Measurements from ENCODE around the gene ZNF474. TPM values are rescaled to one million over a fixed set of nuclear protein-coding genes. Genes with fewer than 3 reads are reported as not detected.

ZNF474 gene
- total and polyA plus RNA-seq, 2 of the 8 experiments (the other 6 are each of a cell fraction or from before 2014, with no cell fraction given) = not detected

DNA sequence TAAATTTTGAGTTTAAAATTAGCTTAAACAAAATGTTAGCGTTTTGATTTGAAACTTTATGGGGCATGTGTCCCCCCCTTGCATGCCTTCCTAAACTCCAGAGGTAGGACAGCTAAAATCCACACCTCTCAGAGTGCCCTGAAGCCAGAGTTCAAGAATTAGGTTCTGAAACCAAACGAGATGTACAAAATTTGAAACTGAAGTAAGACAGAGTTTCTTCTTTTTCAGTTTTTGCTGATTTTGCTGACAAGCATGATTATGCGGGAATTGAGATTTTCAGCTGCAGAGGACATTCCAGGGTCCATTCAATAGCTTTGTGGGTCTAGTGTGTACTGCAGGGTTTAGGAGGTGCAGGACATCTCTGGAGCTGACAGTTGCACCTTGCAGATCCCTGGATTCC is 34.2 kb upstream of the ZNF474 start:
- no peak overlapping the region; the same call in 1 of the 2 replicates for H2AFZ ChIP-seq (ENCODE audit: low read length)
- no peaks in the 10 kb centered on the region for H3K27me3 ChIP-seq (replicated peaks in 1 of 4; ENCODE audit: control insufficient read depth in 3 of 4, extremely low read depth in 1 of 4, insufficient read depth in 3 of 4, low read length in 3 of 4)
- no peak overlapping the region for H3K14ac ChIP-seq (ENCODE audit: insufficient read length)
- no peak overlapping the region for H2BK5ac ChIP-seq (ENCODE audit: low read depth, low read length)
- no peaks in the 10 kb centered on the region for H3K9me3 ChIP-seq (ENCODE audit: insufficient read depth in 2 of 2, low read depth in 1 of 2, low read length in 1 of 2)
- FAIRE-seq (no peak), DNase-seq (ENCODE audit: low read depth in 1 of 2, low spot score in 2 of 2) (no peak)
- POLR2A ChIA-PET (ENCODE audit: partially characterized antibody) = no interaction called here
- no peaks in the 10 kb centered on the region for H3K36me3 ChIP-seq (ENCODE audit: control insufficient read depth in 2 of 4, insufficient read depth in 4 of 4, low read length in 3 of 4)
- no peak overlapping the region for H4K5ac ChIP-seq (ENCODE audit: insufficient read length, low read depth, low read length)
- WGBS, 2 experiments (ENCODE audit: extremely low coverage in 1 of 2, insufficient coverage in 1 of 2, insufficient read length in 1 of 2, insufficient replicate concordance in 2 of 2, low coverage in 1 of 2, low lambda C conversion rate in 2 of 2, missing lambda C conversion rate in 1 of 2) = 81% methylated on average over 3 of the region's 3 CpGs; no CpG with 5 or more reads in 1 of the 2 experiments
- H3K79me1 ChIP-seq (ENCODE audit: low read depth, low read length) = no peaks in the 10 kb centered on the region
- no peak overlapping the region for H3K23ac ChIP-seq (ENCODE audit: insufficient read length)
- no peak overlapping the region for H2BK20ac ChIP-seq (ENCODE audit: low read length)
- H2BK15ac ChIP-seq (ENCODE audit: low read length) = no peak overlapping the region
- CTCF ChIA-PET (ENCODE audit: partially characterized antibody) = interaction anchor here (0.7 to 8.7 kb wide), 5 partner anchors 17 to 403 kb away, joined by 3 to 78 read pairs (median 6); partner anchors contain the start of gene LOX
- no peak overlapping the region for H2AK5ac ChIP-seq (ENCODE audit: low read depth, low read length)
- H4K20me1 ChIP-seq (replicated peaks in 1 of 2; ENCODE audit: control insufficient read depth in 1 of 2, insufficient read depth in 2 of 2, low read length in 2 of 2) = no peaks in the 10 kb centered on the region
- no peak overlapping the region for H3K9ac ChIP-seq (replicated peaks in 1 of 4; ENCODE audit: extremely low read depth in 1 of 4, low read depth in 3 of 4, low read length in 3 of 4)
- H4K8ac ChIP-seq (ENCODE audit: extremely low read depth, insufficient read depth, low read length) = no peak overlapping the region
- no peak overlapping the region for H4K91ac ChIP-seq (replicated peaks; ENCODE audit: insufficient read length, low read length)
- H3K56ac ChIP-seq (replicated peaks; ENCODE audit: insufficient read length, low read depth, low read length) = no peak overlapping the region
- no peak overlapping the region for H3K27ac ChIP-seq (ENCODE audit: low read depth, low read length)
- H2BK120ac ChIP-seq (replicated peaks; ENCODE audit: low read depth, low read length) = no peak overlapping the region
- H2BK12ac ChIP-seq (ENCODE audit: low read depth, low read length) = no peak overlapping the region
- no peaks in the 10 kb centered on the region for H3K79me2 ChIP-seq (ENCODE audit: control insufficient read depth in 1 of 2, insufficient read depth in 2 of 2, low read length in 2 of 2)
- H3K4ac ChIP-seq (replicated peaks; ENCODE audit: insufficient read length, low read depth, low read length) = no peak overlapping the region
- no peak overlapping the region for H3K4me2 ChIP-seq (ENCODE audit: insufficient read depth in 1 of 2, low read depth in 2 of 2, low read length in 2 of 2)
- H3K4me3 ChIP-seq (ENCODE audit: extremely low read depth in 1 of 4, insufficient read depth in 2 of 4, low read depth in 3 of 4, low read length in 4 of 4) = no peak overlapping the region
- H3K4me1 ChIP-seq (replicated peaks in 1 of 4; ENCODE audit: control insufficient read depth in 3 of 4, insufficient read depth in 4 of 4, low read length in 3 of 4) = peaks cover 2 to 6% (median 3%) of the 10 kb centered on the region in 4 experiments; a peak in 2 of 7 replicates
- no peaks in the 10 kb centered on the region for H3K23me2 ChIP-seq (ENCODE audit: low read depth, low read length)
- H3K18ac ChIP-seq (ENCODE audit: extremely low read depth, low read length) = no peak overlapping the region
- TF ChIP-seq, protein P1, sequence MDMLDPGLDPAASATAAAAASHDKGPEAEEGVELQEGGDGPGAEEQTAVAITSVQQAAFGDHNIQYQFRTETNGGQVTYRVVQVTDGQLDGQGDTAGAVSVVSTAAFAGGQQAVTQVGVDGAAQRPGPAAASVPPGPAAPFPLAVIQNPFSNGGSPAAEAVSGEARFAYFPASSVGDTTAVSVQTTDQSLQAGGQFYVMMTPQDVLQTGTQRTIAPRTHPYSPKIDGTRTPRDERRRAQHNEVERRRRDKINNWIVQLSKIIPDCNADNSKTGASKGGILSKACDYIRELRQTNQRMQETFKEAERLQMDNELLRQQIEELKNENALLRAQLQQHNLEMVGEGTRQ (IDR thresholded peaks at IDR 0.05; ENCODE audit: low read length) = no peak
- no peak for TF ChIP-seq SIN3A (conservative IDR thresholded peaks at IDR 0.05 in 1 of 2, IDR thresholded peaks at IDR 0.05 in 1 of 2; ENCODE audit: low read depth in 1 of 2, low read length in 2 of 2)
- no peak for TF ChIP-seq GABPA (IDR thresholded peaks at IDR 0.05; ENCODE audit: borderline replicate concordance, insufficient read depth, low read length)
- TF ChIP-seq HDAC6 (IDR thresholded peaks at IDR 0.05; ENCODE audit: low read depth, low read length) = no peak
- no peak for TF ChIP-seq FOSL1 (IDR thresholded peaks at IDR 0.05; ENCODE audit: insufficient read depth, low read depth, low read length)
- TF ChIP-seq EP300 (IDR thresholded peaks at IDR 0.05; ENCODE audit: borderline replicate concordance in 1 of 2, low read depth in 2 of 2, low read length in 2 of 2) = no peak
- no peak for TF ChIP-seq POLR2A (IDR thresholded peaks at IDR 0.05; ENCODE audit: control extremely low read depth in 1 of 2, low read depth in 2 of 2, low read length in 2 of 2)
- TF ChIP-seq TEAD4 (IDR thresholded peaks at IDR 0.05; ENCODE audit: low read depth, low read length) = no peak
- TF ChIP-seq KDM1A (IDR thresholded peaks at IDR 0.05; ENCODE audit: borderline replicate concordance, low read length) = no peak
- no peak for TF ChIP-seq RFX5 (IDR thresholded peaks at IDR 0.05; ENCODE audit: borderline replicate concordance, low read depth, low read length)
- TF ChIP-seq SP4 (IDR thresholded peaks at IDR 0.05; ENCODE audit: low read length) = no peak
- no peak for TF ChIP-seq ZNF274 (IDR thresholded peaks at IDR 0.05; ENCODE audit: borderline replicate concordance, extremely low read depth, low read length)
- TF ChIP-seq TAF7 (optimal IDR thresholded peaks at IDR 0.05; ENCODE audit: borderline replicate concordance, low read depth, low read length) = no peak

Measured in H1 (cell line).